HAP-1 (cell line): Measurements from ENCODE around the gene POR.

Source experiments
- DNase-seq, 2 experiments: peaks; one replicate each; pipeline ENCODE4 v3.0.0-alpha.2; 2016 to 2020; ENCODE audit warnings: low spot score in 2 of 2
- H3K27me3 ChIP-seq: fragments of 250-450 bp; sonication (Bioruptor Pico); 2 replicates; pipeline ENCODE4 v1.5.1; 2020; ENCODE audit warnings: low read depth, mild to moderate bottlenecking, moderate library complexity
- H3K36me3 ChIP-seq: fragments of 250-450 bp; sonication (Bioruptor Pico); replicated peaks from 2 replicates; pipeline ENCODE4 v1.5.1; 2020; ENCODE audit warnings: mild to moderate bottlenecking
- H3K4me1 ChIP-seq: fragments of 250-450 bp; sonication (Bioruptor Pico); 2 replicates; pipeline ENCODE4 v1.5.1; 2020; ENCODE audit warnings: mild to moderate bottlenecking
- H3K4me3 ChIP-seq: fragments of 250-450 bp; sonication (Bioruptor Pico); 2 replicates; pipeline ENCODE4 v1.5.1; 2020; ENCODE audit warnings: mild to moderate bottlenecking, moderate library complexity
- H3K9me3 ChIP-seq: fragments of 250-450 bp; sonication (Bioruptor Pico); 2 replicates; pipeline ENCODE4 v1.5.1; 2020; ENCODE audit warnings: mild to moderate bottlenecking, moderate library complexity
- in situ Hi-C: fragments of 300-500 bp; cut with MboI; formaldehyde crosslinking; loops from 3 replicates; pipeline ENCODE4 v1.14.3; 2020; ENCODE audit warnings: low sequenced_read_pairs, inconsistent platforms, mixed read lengths

Gene POR

GRCh38 chr7:75943864-75944263 lies 28.9 kb downstream of the POR start:
- no peaks in the 10 kb centered on the region for H3K27me3 ChIP-seq
- H3K4me3 ChIP-seq: no peak overlapping the region
- no peak for DNase-seq
- no peaks in the 10 kb centered on the region for H3K4me1 ChIP-seq
- in situ Hi-C loops: no loop called here
- no peaks in the 10 kb centered on the region; the same call in 1 of the 2 replicates for H3K36me3 ChIP-seq
- no peaks in the 10 kb centered on the region for H3K9me3 ChIP-seq

DNA sequence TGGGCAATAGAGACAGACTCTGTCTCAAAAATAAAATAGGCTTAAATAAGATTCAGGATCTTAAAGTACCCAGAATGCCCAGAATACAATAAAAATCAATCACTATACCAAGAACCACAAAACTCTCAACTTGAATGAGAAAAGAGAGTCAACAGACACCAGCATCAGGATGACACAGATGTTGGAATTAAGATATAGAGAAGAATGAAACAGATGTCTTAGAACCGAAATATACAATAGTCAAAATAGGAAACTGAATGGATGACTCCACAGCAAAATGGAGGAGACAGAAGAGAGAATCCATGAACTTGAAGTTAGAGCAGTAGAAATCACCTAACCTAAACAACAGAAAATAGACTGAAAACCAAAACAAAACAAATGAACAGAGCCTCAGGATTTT lies 29.6 kb downstream of the POR start:
- in situ Hi-C loops: no loop called here
- no peak for DNase-seq
- H3K4me3 ChIP-seq: no peak overlapping the region
- H3K9me3 ChIP-seq: no peaks in the 10 kb centered on the region
- no peaks in the 10 kb centered on the region for H3K36me3 ChIP-seq
- H3K27me3 ChIP-seq: no peaks in the 10 kb centered on the region
- no peaks in the 10 kb centered on the region for H3K4me1 ChIP-seq

DNA sequence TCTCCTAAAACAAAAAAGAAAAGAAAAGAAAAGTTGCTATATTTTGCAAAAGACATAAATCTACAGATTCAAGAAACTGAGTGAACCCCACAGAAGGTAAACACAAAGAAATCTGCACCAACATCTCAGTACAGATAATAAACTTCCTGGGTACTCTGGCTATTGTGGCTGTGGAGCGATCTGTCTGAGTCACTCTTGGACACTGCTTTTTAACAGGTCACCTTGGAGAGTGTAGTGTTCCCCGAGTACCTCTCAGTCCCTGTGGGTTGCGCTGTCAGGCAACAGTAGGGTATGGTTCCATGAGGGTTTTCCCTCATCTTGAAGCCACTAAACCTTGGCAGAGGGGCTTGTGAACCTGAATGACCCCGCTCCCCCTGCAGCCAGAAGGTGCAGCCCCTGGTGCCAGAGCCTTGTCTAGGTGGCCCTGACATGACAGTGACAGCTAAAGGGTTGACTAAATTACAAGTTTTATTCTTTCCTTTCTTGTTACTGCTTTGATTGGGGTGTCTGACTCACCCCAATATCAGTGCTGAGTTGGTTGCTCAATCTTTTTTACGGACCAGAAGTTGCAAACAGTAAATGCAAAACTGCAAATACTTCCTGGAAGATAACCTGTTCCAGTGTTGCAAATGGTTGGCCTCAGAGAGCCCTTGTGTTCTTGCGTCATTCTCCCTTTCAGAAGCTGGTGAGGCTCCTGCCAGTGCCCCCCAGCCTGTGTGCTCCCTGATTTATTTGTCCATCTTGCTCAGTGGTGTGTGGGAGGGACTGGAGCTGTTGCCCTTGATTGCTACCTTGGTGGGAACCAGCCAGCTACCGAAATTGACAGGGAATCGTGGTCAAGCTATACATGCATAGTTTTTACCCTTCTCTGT lies 30.6 kb downstream of the POR start:
- H3K36me3 ChIP-seq: no peaks in the 10 kb centered on the region

GRCh38 chr7:75946207-75946855 lies 31.4 kb downstream of the POR start:
- in situ Hi-C loops: no loop called here
- no peaks in the 10 kb centered on the region for H3K9me3 ChIP-seq
- H3K4me1 ChIP-seq: no peaks in the 10 kb centered on the region
- no peaks in the 10 kb centered on the region for H3K36me3 ChIP-seq
- H3K27me3 ChIP-seq: no peaks in the 10 kb centered on the region
- no peak for DNase-seq
- H3K4me3 ChIP-seq: no peak overlapping the region

More for the DNA sequence above, 30.6 kb downstream of the POR start:
- in situ Hi-C loops: no loop called here
- H3K4me1 ChIP-seq: no peaks in the 10 kb centered on the region
- DNase-seq: no peak
- no peak overlapping the region for H3K4me3 ChIP-seq
- no peaks in the 10 kb centered on the region for H3K9me3 ChIP-seq
- no peaks in the 10 kb centered on the region for H3K27me3 ChIP-seq

DNA sequence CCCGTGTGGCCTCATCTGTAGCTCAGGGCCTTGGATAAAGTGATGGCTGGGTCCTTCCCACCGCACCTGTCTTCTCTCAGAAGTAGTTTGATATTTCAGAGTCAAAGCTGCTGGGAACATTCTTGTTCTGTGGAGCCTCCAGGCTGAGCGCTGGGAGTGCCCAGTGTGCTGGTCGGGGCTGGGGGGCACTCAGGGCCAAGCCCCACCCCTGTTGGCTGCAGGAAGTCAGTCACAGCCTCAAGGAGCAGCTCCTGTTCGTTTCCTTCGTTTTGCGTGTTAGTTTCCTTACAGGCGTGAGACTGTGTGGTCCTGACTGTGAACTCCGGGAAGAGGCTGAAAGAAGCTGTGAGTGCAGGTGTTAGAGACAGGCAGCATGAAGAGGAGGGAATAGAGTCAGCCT lies 33.2 kb downstream of the POR start:
- in situ Hi-C loops: no loop called here
- H3K4me1 ChIP-seq: no peaks in the 10 kb centered on the region

DNA sequence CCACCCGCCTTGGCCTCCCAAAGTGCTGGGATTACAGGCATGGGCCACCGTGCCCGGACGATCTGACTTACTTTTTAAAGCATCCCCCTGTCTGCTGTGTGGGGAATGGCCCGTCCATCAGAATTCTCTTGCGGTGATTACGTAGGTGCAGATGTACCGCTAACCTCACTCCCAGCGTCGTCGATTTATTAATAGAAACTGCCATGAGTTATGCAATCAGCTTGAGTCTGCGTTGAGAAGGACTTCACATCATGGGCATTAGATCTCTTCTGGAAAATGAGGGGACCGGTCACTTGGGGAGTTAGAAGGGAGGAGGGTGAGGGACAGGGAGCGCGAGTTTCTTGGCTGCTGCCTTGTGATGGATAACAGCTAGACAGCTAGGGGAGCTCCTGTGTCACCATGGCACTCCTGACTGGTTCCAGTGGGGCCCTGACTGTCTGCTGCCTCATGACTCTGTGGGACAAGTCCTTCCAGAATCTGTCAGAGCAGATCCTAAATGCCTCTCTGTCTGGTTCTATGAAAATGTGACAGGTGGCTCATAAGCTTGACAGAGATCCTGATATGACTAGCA lies 35.2 kb downstream of the POR start:
- Histone ChIP-seq H3K4me1 (no peaks in the 10 kb centered on the region), H3K27me3 (no peaks in the 10 kb centered on the region), H3K9me3 (no peaks in the 10 kb centered on the region), H3K4me3 (no peak overlapping the region), H3K36me3 (peaks cover 4% of the 10 kb centered on the region; the same call in 1 of the 2 replicates)
- in situ Hi-C loops: no loop called here
- no peak for DNase-seq

More for the DNA sequence above, 33.2 kb downstream of the POR start:
- no peaks in the 10 kb centered on the region for H3K36me3 ChIP-seq
- no peak for DNase-seq
- H3K27me3 ChIP-seq: no peaks in the 10 kb centered on the region
- no peak overlapping the region for H3K4me3 ChIP-seq
- no peaks in the 10 kb centered on the region for H3K9me3 ChIP-seq

GRCh38 chr7:75951506-75951905 lies 36.6 kb downstream of the POR start:
- Histone ChIP-seq H3K4me3 (no peak overlapping the region), H3K4me1 (no peaks in the 10 kb centered on the region), H3K36me3 (peaks cover 13% of the 10 kb centered on the region), H3K27me3 (no peaks in the 10 kb centered on the region), H3K9me3 (no peaks in the 10 kb centered on the region)
- DNase-seq: no peak
- in situ Hi-C loops: no loop called here

DNA sequence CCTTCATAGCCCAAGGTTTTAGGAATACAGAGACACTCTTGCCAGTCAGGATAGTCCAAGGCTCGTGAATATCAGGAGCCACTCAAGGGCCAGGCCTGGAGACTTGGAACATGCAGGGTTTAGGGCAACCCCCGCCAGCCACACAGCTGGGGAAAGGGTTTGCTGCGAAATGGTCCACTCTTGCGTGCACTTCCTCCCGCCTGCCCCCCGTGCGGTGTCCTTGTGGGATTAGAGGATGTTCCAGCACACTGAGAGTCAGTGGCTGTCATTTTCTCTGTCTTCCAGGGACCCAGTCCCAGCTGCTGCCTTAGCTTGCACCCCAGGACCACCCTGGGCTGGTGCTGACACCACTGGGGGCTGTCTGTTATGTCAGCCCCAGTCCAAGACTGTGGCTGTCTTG lies 38.5 kb downstream of the POR start:
- Histone ChIP-seq H3K9me3 (no peaks in the 10 kb centered on the region), H3K4me1 (no peaks in the 10 kb centered on the region), H3K4me3 (no peak overlapping the region), H3K27me3 (no peaks in the 10 kb centered on the region), H3K36me3 (peaks cover 23% of the 10 kb centered on the region)
- in situ Hi-C loops: no loop called here
- DNase-seq: no peak

- in situ Hi-C loops: no loop called here
- H3K36me3 ChIP-seq: peaks cover 23% of the 10 kb centered on the region
- no peaks in the 10 kb centered on the region for H3K9me3 ChIP-seq
- H3K27me3 ChIP-seq: no peaks in the 10 kb centered on the region
- H3K4me1 ChIP-seq: no peaks in the 10 kb centered on the region
- no peak overlapping the region for H3K4me3 ChIP-seq
- no peak for DNase-seq
Observed at GRCh38 chr7:75953931-75954330, 39.0 kb downstream of the POR start.

DNA sequence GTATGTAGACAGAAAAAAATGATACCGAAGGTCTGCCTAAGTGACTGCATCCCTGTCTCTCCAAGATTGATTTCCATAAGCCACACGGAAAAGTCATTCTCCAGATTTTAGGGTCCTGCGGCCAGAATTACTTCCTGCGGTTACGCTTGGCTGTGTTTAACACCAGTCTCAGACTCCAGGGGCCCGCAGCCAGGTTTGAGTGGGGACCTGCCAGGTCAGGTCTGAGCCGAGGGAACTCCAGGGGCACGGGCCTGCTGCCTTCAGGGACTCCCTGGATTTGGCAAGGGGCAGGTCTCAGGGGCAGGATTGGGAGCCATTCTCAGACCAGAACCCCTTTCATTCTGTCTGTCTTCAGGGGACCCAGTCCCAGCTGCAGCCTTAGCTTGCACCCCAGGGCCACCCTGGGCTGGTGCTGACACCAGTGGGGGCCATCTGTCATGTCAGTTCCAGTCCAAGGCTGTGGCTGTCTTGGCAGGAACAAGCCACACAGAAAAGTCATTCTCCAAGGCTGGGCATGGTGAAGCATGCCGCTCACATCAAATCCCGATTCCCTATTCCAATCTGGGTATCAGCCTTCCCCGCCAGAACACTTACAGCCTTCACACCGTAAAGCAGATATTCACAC lies 40.5 kb downstream of the POR start:
- H3K4me1 ChIP-seq: no peaks in the 10 kb centered on the region
- in situ Hi-C loops: no loop called here
- H3K4me3 ChIP-seq: no peak overlapping the region
- DNase-seq: no peak
- peaks cover 23% of the 10 kb centered on the region for H3K36me3 ChIP-seq
- no peaks in the 10 kb centered on the region for H3K9me3 ChIP-seq
- no peaks in the 10 kb centered on the region for H3K27me3 ChIP-seq

GRCh38 chr7:75957021-75957736 lies 42.2 kb downstream of the POR start:
- in situ Hi-C loops: no loop called here

GRCh38 chr7:75958802-75959543 lies 44.0 kb downstream of the POR start:
- Histone ChIP-seq H3K9me3 (no peaks in the 10 kb centered on the region), H3K36me3 (peaks cover 20% of the 10 kb centered on the region), H3K4me1 (no peaks in the 10 kb centered on the region), H3K27me3 (no peaks in the 10 kb centered on the region), H3K4me3 (no peak overlapping the region)
- in situ Hi-C loops: no loop called here
- DNase-seq: no peak

More at GRCh38 chr7:75957021-75957736, 42.2 kb downstream of the POR start:
- H3K4me1 ChIP-seq: no peaks in the 10 kb centered on the region
- DNase-seq: no peak
- H3K9me3 ChIP-seq: no peaks in the 10 kb centered on the region
- H3K36me3 ChIP-seq: peaks cover 23% of the 10 kb centered on the region
- H3K27me3 ChIP-seq: no peaks in the 10 kb centered on the region
- no peak overlapping the region for H3K4me3 ChIP-seq

GRCh38 chr7:75960372-75960771 lies 45.4 kb downstream of the POR start:
- in situ Hi-C loops: no loop called here

More at GRCh38 chr7:75960372-75960771, 45.4 kb downstream of the POR start:
- no peak for DNase-seq
- Histone ChIP-seq H3K9me3 (no peaks in the 10 kb centered on the region), H3K4me1 (no peaks in the 10 kb centered on the region), H3K4me3 (no peak overlapping the region), H3K27me3 (no peaks in the 10 kb centered on the region), H3K36me3 (peaks cover 17% of the 10 kb centered on the region)
